Chondrocyte (in vitro differentiated cells): ENCODE results near the gene DDX54. TPM values are rescaled to one million over a fixed set of nuclear protein-coding genes. Genes with fewer than 3 reads are reported as not detected.

Source experiments
- DNase-seq: peaks from one replicate; pipeline ENCODE4 v3.0.0; 2021; ENCODE audit warnings: mixed read lengths, low spot score
- H3K27ac Mint-ChIP-seq: one replicate; pipeline ENCODE4 v1.8.0; 2021; ENCODE audit warnings: mild to moderate bottlenecking, moderate library complexity, mixed read lengths; ENCODE audit not compliant: unreplicated experiment
- H3K27me3 Mint-ChIP-seq: 2 replicates; pipeline ENCODE4 v1.8.0; 2021; ENCODE audit warnings: low read depth, mixed read lengths
- H3K36me3 Mint-ChIP-seq: 2 replicates; pipeline ENCODE4 v1.8.0; 2021; ENCODE audit warnings: low read depth, mixed read lengths
- H3K4me1 Mint-ChIP-seq: 2 replicates; pipeline ENCODE4 v1.8.0; 2021; ENCODE audit warnings: low read depth, mild to moderate bottlenecking, mixed read lengths
- H3K4me3 Mint-ChIP-seq: one replicate; pipeline ENCODE4 v1.8.0; 2021; ENCODE audit warnings: mild to moderate bottlenecking, moderate library complexity, mixed read lengths; ENCODE audit not compliant: unreplicated experiment
- H3K9me3 Mint-ChIP-seq: 2 replicates; pipeline ENCODE4 v1.8.0; 2021; ENCODE audit warnings: low read depth, mixed read lengths
- CTCF ChIP-seq: fragments of 200-600 bp; sonication (generic); IDR thresholded peaks from 2 replicates; pipeline ENCODE4 v1.5.0; 2021; ENCODE audit warnings: antibody characterized with exemption, mild to moderate bottlenecking, moderate library complexity
- total RNA-seq: library from RNA; stranded (reverse); gene quantifications from 3 replicates; pipeline ENCODE4 v1.2.1, GENCODE V29; 2021

Gene DDX54
- total RNA-seq, 1 donor from 2014 or later: 44.6 TPM

DNA sequence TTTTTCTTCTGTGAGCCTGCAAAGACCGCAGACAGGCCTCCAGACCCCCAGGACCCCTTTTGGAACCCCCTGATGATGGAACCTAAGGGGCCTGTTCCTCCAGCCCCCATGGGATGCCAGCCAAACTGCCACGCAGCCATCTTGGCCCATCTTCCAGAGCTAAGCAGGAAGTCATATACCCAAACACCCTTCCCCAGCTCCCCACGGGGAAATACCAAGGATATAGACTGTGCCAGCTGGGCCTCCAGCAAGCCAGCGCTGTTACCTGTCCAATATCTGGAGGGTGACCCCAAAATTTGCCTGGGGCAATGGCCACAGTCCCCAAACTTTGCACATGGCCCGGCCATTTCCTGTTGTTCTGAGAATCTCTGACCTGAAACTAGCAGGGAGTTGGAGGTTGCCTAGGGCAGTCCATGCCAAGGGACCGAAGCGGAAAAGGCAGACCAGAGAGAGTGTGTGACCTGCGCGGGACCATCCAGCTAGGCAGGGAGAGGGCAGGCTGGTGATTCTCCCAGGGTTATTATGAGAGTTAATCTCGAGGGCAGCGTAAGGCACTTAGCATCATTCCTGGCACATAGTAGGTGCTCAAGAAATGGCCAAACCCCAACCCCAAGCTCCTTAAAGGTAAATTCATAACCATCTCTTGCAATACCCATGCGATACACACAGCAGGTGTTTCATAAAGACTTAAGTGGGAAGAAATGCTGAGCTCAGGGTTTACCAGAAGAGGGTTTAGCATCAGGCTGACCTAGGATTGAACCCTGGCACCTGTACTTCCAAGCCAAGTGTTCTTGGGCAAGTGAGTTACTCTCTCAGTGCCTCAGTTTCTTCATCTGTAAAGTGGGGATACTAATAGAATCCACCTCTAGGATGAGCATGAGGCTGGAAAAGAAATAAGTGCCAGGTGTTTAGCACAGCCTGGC is 47.2 kb downstream of the DDX54 start:
- H3K4me3 Mint-ChIP-seq: no peak overlapping the region
- no peak overlapping the region for H3K27ac Mint-ChIP-seq
- DNase-seq: peak; percentile 40
- peaks cover 25% of the 10 kb centered on the region for H3K27me3 Mint-ChIP-seq
- H3K36me3 Mint-ChIP-seq: no peaks in the 10 kb centered on the region
- H3K4me1 Mint-ChIP-seq: no peaks in the 10 kb centered on the region
- no peak for TF ChIP-seq CTCF
- no peaks in the 10 kb centered on the region for H3K9me3 Mint-ChIP-seq

- DNase-seq: no peak
- Mint-ChIP-seq H3K27me3 (peaks cover 30% of the 10 kb centered on the region), H3K4me1 (no peaks in the 10 kb centered on the region), H3K4me3 (no peak overlapping the region), H3K9me3 (no peaks in the 10 kb centered on the region), H3K27ac (no peak overlapping the region), H3K36me3 (no peaks in the 10 kb centered on the region)
- TF ChIP-seq CTCF: no peak
Observed at GRCh38 chr12:113136990-113137511, 48.2 kb downstream of the DDX54 start.

- no peak for TF ChIP-seq CTCF
- H3K9me3 Mint-ChIP-seq: no peaks in the 10 kb centered on the region
- DNase-seq: no peak
- H3K36me3 Mint-ChIP-seq: no peaks in the 10 kb centered on the region
- peaks cover 34% of the 10 kb centered on the region for H3K27me3 Mint-ChIP-seq
- no peaks in the 10 kb centered on the region for H3K4me1 Mint-ChIP-seq
- H3K4me3 Mint-ChIP-seq: no peak overlapping the region
- H3K27ac Mint-ChIP-seq: no peak overlapping the region
Observed at GRCh38 chr12:113136128-113136989, 48.9 kb downstream of the DDX54 start.

- Mint-ChIP-seq H3K27me3 (peaks cover 38% of the 10 kb centered on the region), H3K4me1 (no peaks in the 10 kb centered on the region), H3K36me3 (no peaks in the 10 kb centered on the region), H3K27ac (no peak within 1 kb of the TSS), H3K4me3 (peak within 1 kb of the TSS; percentile 9), H3K9me3 (no peaks in the 10 kb centered on the region)
- TF ChIP-seq CTCF: peak; percentile 61
- no peak for DNase-seq
Observed at GRCh38 chr12:113135178-113136127, 49.8 kb downstream of the DDX54 start, which contains the start of gene RASAL1. RASAL1 (minus strand) TSS chr12:113135761; CDS start chr12:113135462, 299 bp downstream.
